OCI-LY1 (cell line): ENCODE results near the gene P2RY8.
"Not testable (repeated sequence)": the region's sequence is repeated elsewhere in the genome, so short reads cannot be mapped to it uniquely, and the experiment has no call there.

Experiments used
- H2AFZ ChIP-seq: fragments of 200-600 bp; sonication (generic), shearing (Covaris generic); 2 replicates; pipeline ENCODE4 v1.6.0; 2014; ENCODE audit warnings: antibody characterized with exemption, mild to moderate bottlenecking, low read length
- H3F3A ChIP-seq: fragments of 200-600 bp; sonication (generic), shearing (Covaris generic); 2 replicates; pipeline ENCODE4 v1.6.0; 2014; ENCODE audit warnings: mild to moderate bottlenecking, antibody characterized with exemption, low read length, moderate library complexity; ENCODE audit not compliant: insufficient read depth
- H3K27ac ChIP-seq: fragments of 200-600 bp; sonication (generic); 2 replicates; pipeline ENCODE4 v1.5.1; 2014; ENCODE audit warnings: low read length, mixed run types, mild to moderate bottlenecking, low read depth; ENCODE audit not compliant: poor library complexity, severe bottlenecking
- H3K27me3 ChIP-seq: fragments of 200-600 bp; sonication (generic); 2 replicates; pipeline ENCODE4 v1.6.0; 2014; ENCODE audit warnings: antibody characterized with exemption, mild to moderate bottlenecking, low read length, moderate library complexity; ENCODE audit not compliant: insufficient read depth
- H3K36me3 ChIP-seq: fragments of 200-600 bp; sonication (generic); 2 replicates; pipeline ENCODE4 v1.6.1; 2014; ENCODE audit warnings: mild to moderate bottlenecking, antibody characterized with exemption, low read length, moderate library complexity, mixed read lengths; ENCODE audit not compliant: insufficient read depth
- H3K4me1 ChIP-seq: fragments of 200-600 bp; sonication (generic); 2 replicates; pipeline ENCODE4 v1.5.1; 2014; ENCODE audit warnings: mild to moderate bottlenecking, low read length, moderate library complexity; ENCODE audit not compliant: insufficient read depth, severe bottlenecking
- H3K4me2 ChIP-seq: fragments of 200-600 bp; sonication (generic), shearing (Covaris generic); 2 replicates; pipeline ENCODE4 v1.6.1; 2014; ENCODE audit warnings: low read length
- H3K4me3 ChIP-seq: fragments of 200-600 bp; sonication (generic); 2 replicates; pipeline ENCODE4 v1.5.1; 2014; ENCODE audit warnings: low read length, low read depth, mild to moderate bottlenecking, mixed read lengths; ENCODE audit not compliant: poor library complexity, severe bottlenecking
- H3K79me2 ChIP-seq: fragments of 200-600 bp; shearing (Covaris generic); 2 replicates; pipeline ENCODE4 v1.6.1; 2016; ENCODE audit warnings: mixed run types, low read length, mixed read lengths; ENCODE audit not compliant: insufficient read depth
- H3K9ac ChIP-seq: fragments of 200-600 bp; sonication (generic), shearing (Covaris generic); 2 replicates; pipeline ENCODE4 v1.6.1; 2014; ENCODE audit warnings: mild to moderate bottlenecking, low read length, mixed read lengths
- H3K9me2 ChIP-seq: fragments of 200-600 bp; sonication (generic), shearing (Covaris generic); 2 replicates; pipeline ENCODE4 v1.6.1; 2014; ENCODE audit warnings: low read depth, mild to moderate bottlenecking, low read length, mixed read lengths
- H3K9me3 ChIP-seq: fragments of 200-600 bp; shearing (Covaris generic); 2 replicates; pipeline ENCODE4 v1.6.1; 2014; ENCODE audit warnings: low read length, mixed read lengths
- H4K20me1 ChIP-seq: fragments of 200-600 bp; sonication (generic), shearing (Covaris generic); 2 replicates; pipeline ENCODE4 v1.6.0; 2016; ENCODE audit warnings: mild to moderate bottlenecking, low read length; ENCODE audit not compliant: insufficient read depth
- CTCF ChIP-seq: fragments of 200-600 bp; sonication (generic), shearing (Covaris generic); IDR thresholded peaks from 2 replicates; pipeline ENCODE4 v1.5.1; 2017; ENCODE audit warnings: mild to moderate bottlenecking, antibody characterized with exemption, low read length, moderate library complexity, mixed read lengths
- EZH2 ChIP-seq: fragments of 200-600 bp; sonication (generic), shearing (Covaris generic); IDR thresholded peaks from 2 replicates; pipeline ENCODE4 v1.8.0; 2017; ENCODE audit warnings: borderline replicate concordance, mixed run types, mild to moderate bottlenecking, antibody characterized with exemption, low read length, moderate library complexity, mixed read lengths

P2RY8 gene

GRCh38 chrX:1493412-1493811, 43.6 kb downstream of the P2RY8 start:
- Histone ChIP-seq H3F3A (peaks cover 10% of the 10 kb centered on the region), H3K9me2 (no peaks in the 10 kb centered on the region), H3K4me2 (peak overlapping the region; percentile 91), H3K27ac (peak overlapping the region; percentile 100), H4K20me1 (no peaks in the 10 kb centered on the region), H2AFZ (no peak overlapping the region), H3K27me3 (no peaks in the 10 kb centered on the region), H3K9me3 (no peaks in the 10 kb centered on the region), H3K4me3 (peak overlapping the region; percentile 77), H3K36me3 (peaks cover 52% of the 10 kb centered on the region), H3K9ac (peak overlapping the region; percentile 94), H3K79me2 (no peaks in the 10 kb centered on the region), H3K4me1 (peaks cover 64% of the 10 kb centered on the region)
- no peak for TF ChIP-seq CTCF
- TF ChIP-seq EZH2: no peak

- peaks cover 54% of the 10 kb centered on the region for H3K36me3 ChIP-seq
- H3K4me2 ChIP-seq: peak overlapping the region; percentile 72
- H3K9ac ChIP-seq: peak overlapping the region; percentile 54; the same call in 1 of the 2 replicates
- H3F3A ChIP-seq: peaks cover 15% of the 10 kb centered on the region
- no peaks in the 10 kb centered on the region for H3K9me3 ChIP-seq
- H4K20me1 ChIP-seq: no peaks in the 10 kb centered on the region
- TF ChIP-seq CTCF: no peak
- no peak for TF ChIP-seq EZH2
- peak overlapping the region; percentile 100 for H3K27ac ChIP-seq
- no peaks in the 10 kb centered on the region for H3K9me2 ChIP-seq
- H3K27me3 ChIP-seq: no peaks in the 10 kb centered on the region
- H3K79me2 ChIP-seq: no peaks in the 10 kb centered on the region
- peak overlapping the region; percentile 57 for H3K4me3 ChIP-seq
- H2AFZ ChIP-seq: no peak overlapping the region
- H3K4me1 ChIP-seq: peaks cover 69% of the 10 kb centered on the region
Observed at GRCh38 chrX:1492421-1493012, 44.5 kb downstream of the P2RY8 start.

- Histone ChIP-seq H3K36me3 (peaks cover 57% of the 10 kb centered on the region), H3K9me2 (no peaks in the 10 kb centered on the region), H3K4me1 (peaks cover 69% of the 10 kb centered on the region), H3K9me3 (no peaks in the 10 kb centered on the region), H4K20me1 (no peaks in the 10 kb centered on the region), H3K79me2 (no peaks in the 10 kb centered on the region), H3K27me3 (no peaks in the 10 kb centered on the region), H3K4me3 (peak overlapping the region; percentile 57), H2AFZ (no peak overlapping the region), H3K27ac (peak overlapping the region; percentile 100), H3K4me2 (peak overlapping the region; percentile 72), H3K9ac (no peak overlapping the region; the same call in 1 of the 2 replicates), H3F3A (peaks cover 15% of the 10 kb centered on the region)
- TF ChIP-seq CTCF: no peak
- TF ChIP-seq EZH2: no peak
Observed at GRCh38 chrX:1491851-1492349, 45.1 kb downstream of the P2RY8 start.

- H3K4me3 ChIP-seq, H3K27me3 ChIP-seq, H3K27ac ChIP-seq, H3K79me2 ChIP-seq, H3K9ac ChIP-seq, H3K4me2 ChIP-seq, H2AFZ ChIP-seq, H4K20me1 ChIP-seq, H3K9me2 ChIP-seq, H3K9me3 ChIP-seq: not testable (repeated sequence)
- Histone ChIP-seq H3K4me1 (peaks cover 66% of the 10 kb centered on the region), H3K36me3 (peaks cover 60% of the 10 kb centered on the region), H3F3A (peaks cover 15% of the 10 kb centered on the region)
Observed at GRCh38 chrX:1491248-1491647, 45.7 kb downstream of the P2RY8 start.

- H3K79me2 ChIP-seq, H3K4me2 ChIP-seq, H4K20me1 ChIP-seq, H3K9ac ChIP-seq, H2AFZ ChIP-seq, H3K4me3 ChIP-seq, H3K27ac ChIP-seq, H3K9me2 ChIP-seq, H3K9me3 ChIP-seq, H3K27me3 ChIP-seq: not testable (repeated sequence)
- Histone ChIP-seq H3F3A (peaks cover 15% of the 10 kb centered on the region), H3K4me1 (peaks cover 61% of the 10 kb centered on the region), H3K36me3 (peaks cover 64% of the 10 kb centered on the region)
Observed at GRCh38 chrX:1490723-1491122, 46.3 kb downstream of the P2RY8 start.
